Omental fat pad (tissue), 4 donors: ENCODE measurements around the gene ABHD11. TPM values are rescaled to one million over a fixed set of nuclear protein-coding genes. Genes with fewer than 3 reads are reported as not detected.
"Not testable (repeated sequence)": the region's sequence is repeated elsewhere in the genome, so short reads cannot be mapped to it uniquely, and the experiment has no call there.

Experiments used
- ATAC-seq: fragments of 150-250 bp; one replicate; pipeline ENCODE4 v1.9.1; 2016; ENCODE audit warnings: mild to moderate bottlenecking, moderate library complexity; ENCODE audit not compliant: low FRiP score
- DNase-seq: peaks from one replicate; pipeline ENCODE4 v3.0.0-alpha.2; 2019; ENCODE audit warnings: low spot score
- CTCF ChIP-seq, 3 donors: fragments of 450-650 bp; IDR thresholded peaks; one replicate each; pipeline ENCODE4 v1.5.1; 2016 to 2017; ENCODE audit warnings: antibody characterized with exemption in 3 of 3, mild to moderate bottlenecking in 3 of 3, moderate library complexity in 2 of 3
- total RNA-seq, 4 donors: library from RNA; depleted of rRNA; stranded (reverse); fragments of >200 nt; gene quantifications; one replicate each; pipeline ENCODE4 v1.1.0, GENCODE V29; 2016

The ABHD11 gene
- total RNA-seq, 4 donors from 2014 or later = 6.6 to 13.9 (median 9.4) TPM

- no peak for TF ChIP-seq CTCF (IDR thresholded peaks at IDR 0.05)
- DNase-seq = no peak
- ATAC-seq = no peak
Observed at GRCh38 chr7:73717991-73718405, 20.6 kb downstream of the ABHD11 start.

- DNase-seq (no peak), ATAC-seq (no peak)
- TF ChIP-seq CTCF (IDR thresholded peaks at IDR 0.05) = no peak
Observed at GRCh38 chr7:73717025-73717807, 21.4 kb downstream of the ABHD11 start.

DNA sequence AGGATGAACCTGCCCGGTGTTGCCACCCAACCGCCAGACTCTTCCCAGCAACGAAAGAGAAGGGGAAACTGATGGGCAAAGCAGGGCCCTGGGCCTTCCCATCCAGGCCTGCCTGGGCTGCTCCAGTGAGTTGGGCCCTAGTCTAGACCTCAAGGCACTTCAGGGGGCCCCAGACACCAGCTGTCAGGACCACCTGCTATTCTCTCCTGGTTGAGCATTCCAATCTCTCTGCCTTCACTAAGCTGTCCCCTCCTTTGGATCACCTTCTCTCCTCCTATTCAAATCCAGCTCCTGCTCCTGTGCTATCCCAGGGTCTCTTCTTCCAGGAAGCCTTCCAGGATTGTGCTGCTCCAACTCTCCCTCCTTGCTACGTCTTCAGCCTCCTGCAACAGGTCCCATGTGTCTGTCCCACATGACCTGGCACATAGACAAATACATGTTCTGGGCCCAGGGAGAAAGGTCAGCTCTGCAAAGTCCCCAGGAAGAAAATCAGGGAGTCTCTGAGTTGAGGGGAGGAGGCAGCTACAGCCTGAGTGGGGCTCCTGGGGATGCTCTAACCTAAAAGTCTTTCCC lies 22.2 kb downstream of the ABHD11 start:
- DNase-seq (no peak), ATAC-seq (no peak)
- no peak for TF ChIP-seq CTCF (IDR thresholded peaks at IDR 0.05)

DNA sequence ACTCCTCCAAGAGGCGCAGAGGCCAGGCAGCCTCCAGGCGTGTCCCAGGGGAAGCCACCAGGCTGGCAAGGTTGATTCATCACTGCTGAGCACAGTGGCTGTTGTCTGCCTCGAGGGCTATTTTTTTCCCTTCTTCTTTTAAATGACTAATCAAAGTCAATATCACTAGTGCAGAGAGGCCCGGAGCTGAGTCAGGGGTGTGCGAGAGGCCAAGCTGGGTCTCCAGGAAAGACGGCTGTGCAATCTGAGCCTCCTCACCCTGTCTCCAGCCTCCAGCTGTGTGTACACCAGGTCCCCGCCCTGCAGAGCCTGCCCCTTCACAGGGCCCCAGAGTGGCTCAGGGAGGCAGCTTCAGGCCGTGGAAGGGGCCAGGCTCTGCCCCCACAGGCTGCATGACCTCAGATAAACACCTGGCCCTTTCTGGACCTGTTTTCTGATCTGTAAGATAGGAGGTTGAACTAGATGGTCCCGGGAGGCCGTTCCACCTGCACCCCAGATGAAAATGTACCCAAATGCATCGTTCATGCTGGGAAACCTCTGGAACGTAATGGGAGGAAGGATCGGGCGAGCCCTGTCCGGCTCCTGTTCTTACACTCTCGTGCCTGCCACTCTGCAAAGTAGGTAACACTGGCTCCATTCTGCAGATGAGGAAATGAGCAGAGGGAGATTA lies 22.8 kb downstream of the ABHD11 start:
- TF ChIP-seq CTCF (IDR thresholded peaks at IDR 0.05) = no peak
- DNase-seq (no peak), ATAC-seq (no peak)

- not testable (repeated sequence) for ATAC-seq, DNase-seq
Observed at GRCh38 chr7:73713319-73713718, 25.3 kb downstream of the ABHD11 start.

GRCh38 chr7:73712773-73713172 lies 25.8 kb downstream of the ABHD11 start:
- ATAC-seq (no peak), DNase-seq (no peak)
- TF ChIP-seq CTCF (IDR thresholded peaks at IDR 0.05) = no peak

DNA sequence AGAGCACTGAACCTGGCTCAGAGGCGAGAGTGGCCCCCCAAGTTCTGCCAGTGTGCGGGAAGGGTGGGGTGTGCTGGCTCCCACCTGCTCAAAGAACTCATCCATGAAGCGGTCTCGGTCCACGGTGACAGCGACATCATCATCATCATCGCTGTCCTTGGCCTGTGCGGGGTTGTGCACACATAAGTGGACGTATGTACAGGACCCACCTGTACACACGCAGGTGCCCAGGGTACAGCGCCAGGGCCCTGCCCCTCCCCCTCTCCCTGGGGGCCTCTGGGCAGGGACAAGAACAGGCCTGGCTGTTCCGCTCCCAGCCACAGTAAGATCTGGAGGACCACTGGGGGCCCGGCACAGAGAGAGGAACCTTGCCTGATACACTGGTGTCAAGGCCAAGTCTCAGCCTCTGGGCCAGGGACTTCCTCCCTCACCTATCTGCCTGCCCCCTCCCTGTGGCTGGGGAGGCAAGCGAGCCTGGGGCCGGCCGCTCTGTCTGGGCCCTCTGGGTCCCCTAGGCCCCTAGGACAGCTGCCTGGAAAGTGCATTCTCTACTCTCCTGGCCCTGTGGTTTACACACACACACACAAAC lies 29.5 kb downstream of the ABHD11 start:
- no peak for TF ChIP-seq CTCF (IDR thresholded peaks at IDR 0.05)
- DNase-seq (no peak), ATAC-seq (no peak)
